ENCODE results near the gene DLG5.

DLG5 gene

GRCh38 chr10:77973276-77973675 lies 46.7 kb upstream of the DLG5 start:
- Histone ChIP-seq H3K4me1 (ENCODE audit: low read length) (no peaks in the 10 kb centered on the region; the same call in 1 of the 2 replicates), H3K9me3 (ENCODE audit: insufficient read depth, low read length) (no peaks in the 10 kb centered on the region), H3K27ac (ENCODE audit: low read length) (no peak overlapping the region), H3K27me3 (ENCODE audit: low read depth, low read length) (no peaks in the 10 kb centered on the region), H3K36me3 (replicated peaks; ENCODE audit: low read depth, low read length) (no peaks in the 10 kb centered on the region), H2AFZ (ENCODE audit: low read depth, low read length) (no peak overlapping the region), H3K79me2 (ENCODE audit: low read length) (no peaks in the 10 kb centered on the region), H3K4me3 (ENCODE audit: low read length) (no peak overlapping the region), H3K4me2 (ENCODE audit: low read length) (no peak overlapping the region), H4K20me1 (ENCODE audit: insufficient read depth, low read length) (no peaks in the 10 kb centered on the region), H3K9ac (ENCODE audit: low read length) (no peak overlapping the region)
- no peak for TF ChIP-seq EZH2phosphoT487 (IDR thresholded peaks at IDR 0.05; ENCODE audit: low read depth)
- TF ChIP-seq, protein P1, sequence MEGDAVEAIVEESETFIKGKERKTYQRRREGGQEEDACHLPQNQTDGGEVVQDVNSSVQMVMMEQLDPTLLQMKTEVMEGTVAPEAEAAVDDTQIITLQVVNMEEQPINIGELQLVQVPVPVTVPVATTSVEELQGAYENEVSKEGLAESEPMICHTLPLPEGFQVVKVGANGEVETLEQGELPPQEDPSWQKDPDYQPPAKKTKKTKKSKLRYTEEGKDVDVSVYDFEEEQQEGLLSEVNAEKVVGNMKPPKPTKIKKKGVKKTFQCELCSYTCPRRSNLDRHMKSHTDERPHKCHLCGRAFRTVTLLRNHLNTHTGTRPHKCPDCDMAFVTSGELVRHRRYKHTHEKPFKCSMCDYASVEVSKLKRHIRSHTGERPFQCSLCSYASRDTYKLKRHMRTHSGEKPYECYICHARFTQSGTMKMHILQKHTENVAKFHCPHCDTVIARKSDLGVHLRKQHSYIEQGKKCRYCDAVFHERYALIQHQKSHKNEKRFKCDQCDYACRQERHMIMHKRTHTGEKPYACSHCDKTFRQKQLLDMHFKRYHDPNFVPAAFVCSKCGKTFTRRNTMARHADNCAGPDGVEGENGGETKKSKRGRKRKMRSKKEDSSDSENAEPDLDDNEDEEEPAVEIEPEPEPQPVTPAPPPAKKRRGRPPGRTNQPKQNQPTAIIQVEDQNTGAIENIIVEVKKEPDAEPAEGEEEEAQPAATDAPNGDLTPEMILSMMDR (IDR thresholded peaks at IDR 0.05; ENCODE audit: low read depth, low read length), result no peak

DNA sequence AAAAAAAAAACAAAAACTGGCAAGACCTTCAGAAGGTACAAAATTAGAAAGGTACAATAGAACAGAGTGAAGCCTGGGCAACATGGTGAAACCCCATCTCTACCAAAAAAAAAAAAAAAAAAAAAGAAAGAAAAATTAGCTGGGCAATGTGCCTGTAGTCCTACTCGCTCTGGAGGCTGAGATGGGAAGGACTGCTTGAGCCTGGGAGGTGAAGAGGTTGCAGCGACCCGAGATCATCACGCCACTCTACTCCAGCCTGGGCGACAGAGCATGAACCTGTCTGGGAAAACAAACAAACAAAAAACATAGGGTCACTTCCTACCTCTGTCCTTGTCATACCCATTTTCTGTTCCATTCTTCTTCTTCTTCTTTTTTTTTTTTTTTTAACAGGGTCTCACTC lies 45.6 kb upstream of the DLG5 start:
- Histone ChIP-seq H3K9me3 (ENCODE audit: insufficient read depth, low read length) (no peaks in the 10 kb centered on the region), H3K9ac (ENCODE audit: low read length) (no peak overlapping the region), H3K27ac (ENCODE audit: low read length) (no peak overlapping the region), H3K4me1 (ENCODE audit: low read length) (no peaks in the 10 kb centered on the region; the same call in 1 of the 2 replicates), H4K20me1 (ENCODE audit: insufficient read depth, low read length) (no peaks in the 10 kb centered on the region), H2AFZ (ENCODE audit: low read depth, low read length) (no peak overlapping the region), H3K4me3 (ENCODE audit: low read length) (no peak overlapping the region), H3K4me2 (ENCODE audit: low read length) (no peak overlapping the region), H3K79me2 (ENCODE audit: low read length) (no peaks in the 10 kb centered on the region), H3K36me3 (replicated peaks; ENCODE audit: low read depth, low read length) (no peaks in the 10 kb centered on the region), H3K27me3 (ENCODE audit: low read depth, low read length) (no peaks in the 10 kb centered on the region)
- TF ChIP-seq, protein P1 (IDR thresholded peaks at IDR 0.05; ENCODE audit: low read depth, low read length), result no peak
- TF ChIP-seq EZH2phosphoT487 (IDR thresholded peaks at IDR 0.05; ENCODE audit: low read depth), result no peak

GRCh38 chr10:77971804-77972144 lies 45.2 kb upstream of the DLG5 start:
- Histone ChIP-seq H3K4me2 (ENCODE audit: low read length) (no peak overlapping the region), H4K20me1 (ENCODE audit: insufficient read depth, low read length) (no peaks in the 10 kb centered on the region), H3K9me3 (ENCODE audit: insufficient read depth, low read length) (no peaks in the 10 kb centered on the region), H2AFZ (ENCODE audit: low read depth, low read length) (no peak overlapping the region), H3K4me3 (ENCODE audit: low read length) (no peak overlapping the region), H3K79me2 (ENCODE audit: low read length) (no peaks in the 10 kb centered on the region), H3K9ac (ENCODE audit: low read length) (no peak overlapping the region), H3K27me3 (ENCODE audit: low read depth, low read length) (no peaks in the 10 kb centered on the region), H3K27ac (ENCODE audit: low read length) (no peak overlapping the region), H3K4me1 (ENCODE audit: low read length) (no peaks in the 10 kb centered on the region; the same call in 1 of the 2 replicates), H3K36me3 (replicated peaks; ENCODE audit: low read depth, low read length) (no peaks in the 10 kb centered on the region)
- TF ChIP-seq, protein P1 (IDR thresholded peaks at IDR 0.05; ENCODE audit: low read depth, low read length), result no peak
- no peak for TF ChIP-seq EZH2phosphoT487 (IDR thresholded peaks at IDR 0.05; ENCODE audit: low read depth)

- Histone ChIP-seq H3K36me3 (replicated peaks; ENCODE audit: low read depth, low read length) (no peaks in the 10 kb centered on the region), H3K9ac (ENCODE audit: low read length) (no peak overlapping the region), H3K79me2 (ENCODE audit: low read length) (no peaks in the 10 kb centered on the region), H3K9me3 (ENCODE audit: insufficient read depth, low read length) (no peaks in the 10 kb centered on the region), H4K20me1 (ENCODE audit: insufficient read depth, low read length) (no peaks in the 10 kb centered on the region), H3K4me3 (ENCODE audit: low read length) (no peak overlapping the region), H3K4me2 (ENCODE audit: low read length) (no peak overlapping the region), H3K4me1 (ENCODE audit: low read length) (no peaks in the 10 kb centered on the region; the same call in 1 of the 2 replicates), H2AFZ (ENCODE audit: low read depth, low read length) (no peak overlapping the region), H3K27ac (ENCODE audit: low read length) (no peak overlapping the region), H3K27me3 (ENCODE audit: low read depth, low read length) (no peaks in the 10 kb centered on the region)
- no peak for TF ChIP-seq EZH2phosphoT487 (IDR thresholded peaks at IDR 0.05; ENCODE audit: low read depth)
- TF ChIP-seq, protein P1 (IDR thresholded peaks at IDR 0.05; ENCODE audit: low read depth, low read length), result no peak
Observed at GRCh38 chr10:77970869-77971803, 44.6 kb upstream of the DLG5 start.

Measured in OCI-LY3 (cell line).